Endodermal cell (in vitro differentiated cells): ENCODE results near the gene FAM78A. TPM values are rescaled to one million over a fixed set of nuclear protein-coding genes. Genes with fewer than 3 reads are reported as not detected.

ENCODE experiments used
- DNase-seq: peaks from one replicate; pipeline ENCODE4 v3.0.0-alpha.2; 2017
- H3K27ac ChIP-seq: 2 replicates; pipeline ENCODE4 v1.5.1; 2013; ENCODE audit warnings: mild to moderate bottlenecking, low read depth, low read length, moderate library complexity
- H3K27me3 ChIP-seq: 2 replicates; pipeline ENCODE4 v1.6.1; 2013; ENCODE audit warnings: mild to moderate bottlenecking, low read length, moderate library complexity; ENCODE audit not compliant: insufficient read depth, control insufficient read depth, poor library complexity, severe bottlenecking
- H3K36me3 ChIP-seq: 2 replicates; pipeline ENCODE4 v1.7.0; 2013; ENCODE audit warnings: mild to moderate bottlenecking, low read length, moderate library complexity; ENCODE audit not compliant: control insufficient read depth, insufficient read depth
- H3K4me1 ChIP-seq: one replicate; pipeline ENCODE4 v1.7.0; 2013; ENCODE audit warnings: low read length; ENCODE audit not compliant: control insufficient read depth, insufficient read depth
- H3K4me3 ChIP-seq: 2 replicates; pipeline ENCODE4 v1.5.1; 2013; ENCODE audit warnings: mild to moderate bottlenecking, low read length, moderate library complexity
- H3K9ac ChIP-seq: 2 replicates; pipeline ENCODE4 v1.6.1; 2013; ENCODE audit warnings: mild to moderate bottlenecking, low read length, moderate library complexity; ENCODE audit not compliant: poor library complexity, severe bottlenecking; ENCODE audit errors: extremely low read depth
- H3K9me3 ChIP-seq: 2 replicates; pipeline ENCODE4 v1.6.1; 2013; ENCODE audit warnings: mild to moderate bottlenecking, low read length, moderate library complexity; ENCODE audit not compliant: control insufficient read depth
- H3K27ac Mint-ChIP-seq: 2 replicates; pipeline ENCODE4 v1.8.0; 2020; ENCODE audit warnings: mixed read lengths
- H3K27me3 Mint-ChIP-seq: 2 replicates; pipeline ENCODE4 v1.8.0; 2021; ENCODE audit warnings: mild to moderate bottlenecking, mixed read lengths; ENCODE audit not compliant: insufficient read depth
- H3K36me3 Mint-ChIP-seq: 2 replicates; pipeline ENCODE4 v1.8.0; 2020; ENCODE audit warnings: low read depth, mixed read lengths
- H3K4me1 Mint-ChIP-seq: 2 replicates; pipeline ENCODE4 v1.8.0; 2020; ENCODE audit warnings: mixed read lengths
- H3K4me3 Mint-ChIP-seq: 2 replicates; pipeline ENCODE4 v1.8.0; 2020; ENCODE audit warnings: mild to moderate bottlenecking, moderate library complexity, mixed read lengths
- H3K9me3 Mint-ChIP-seq: 2 replicates; pipeline ENCODE4 v1.8.0; 2020; ENCODE audit warnings: mild to moderate bottlenecking, mixed read lengths
- CTCF ChIP-seq: fragments of 200-600 bp; sonication (generic); conservative IDR thresholded peaks from 2 replicates; pipeline ENCODE4 v1.5.0; 2021; ENCODE audit warnings: antibody characterized with exemption, mild to moderate bottlenecking
- WGBS, 2 experiments: methylation state at CpG; one replicate each; pipeline versions ENCODE4 v1.1.5 to v1.1.7; 2013; ENCODE audit warnings: missing lambda C conversion rate in 2 of 2, mixed read lengths in 1 of 2; ENCODE audit not compliant: insufficient coverage in 1 of 2, insufficient read length in 1 of 2; 5-methylcytosine and 5-hydroxymethylcytosine counted together
- total RNA-seq, 2 donors: library from RNA; stranded (reverse); fragmentation: NEBNext Ultra II Directional in 1 of 2; extraction: Animal tissue kit (Norgen Biotek cat#: 25700) in 1 of 2; gene quantifications; 2 replicates in 1 of 2; 3 replicates in 1 of 2; pipeline ENCODE4 v1.2.1, GENCODE V29; 2021

FAM78A gene
- total RNA-seq, 2 donors from 2014 or later: 5.5 to 5.6 TPM

GRCh38 chr9:131290767-131291370 is 14.6 kb upstream of the FAM78A start:
- no peak for DNase-seq
- Histone ChIP-seq H3K36me3 (no peaks in the 10 kb centered on the region), H3K9ac (no peak overlapping the region), H3K4me1 (no peaks in the 10 kb centered on the region), H3K4me3 (no peak overlapping the region), H3K27ac (no peak overlapping the region), H3K27me3 (no peaks in the 10 kb centered on the region), H3K9me3 (no peaks in the 10 kb centered on the region)
- no peak overlapping the region for H3K27ac Mint-ChIP-seq
- H3K4me1 Mint-ChIP-seq: peaks cover 4% of the 10 kb centered on the region
- peaks cover 2% of the 10 kb centered on the region for H3K36me3 Mint-ChIP-seq
- no peak overlapping the region for H3K4me3 Mint-ChIP-seq
- no peak for TF ChIP-seq CTCF
- H3K27me3 Mint-ChIP-seq: no peaks in the 10 kb centered on the region
- no peaks in the 10 kb centered on the region for H3K9me3 Mint-ChIP-seq
- 94 to 95% methylated on average over 6 to 17 of the region's 17 CpGs for WGBS, 2 experiments

DNA sequence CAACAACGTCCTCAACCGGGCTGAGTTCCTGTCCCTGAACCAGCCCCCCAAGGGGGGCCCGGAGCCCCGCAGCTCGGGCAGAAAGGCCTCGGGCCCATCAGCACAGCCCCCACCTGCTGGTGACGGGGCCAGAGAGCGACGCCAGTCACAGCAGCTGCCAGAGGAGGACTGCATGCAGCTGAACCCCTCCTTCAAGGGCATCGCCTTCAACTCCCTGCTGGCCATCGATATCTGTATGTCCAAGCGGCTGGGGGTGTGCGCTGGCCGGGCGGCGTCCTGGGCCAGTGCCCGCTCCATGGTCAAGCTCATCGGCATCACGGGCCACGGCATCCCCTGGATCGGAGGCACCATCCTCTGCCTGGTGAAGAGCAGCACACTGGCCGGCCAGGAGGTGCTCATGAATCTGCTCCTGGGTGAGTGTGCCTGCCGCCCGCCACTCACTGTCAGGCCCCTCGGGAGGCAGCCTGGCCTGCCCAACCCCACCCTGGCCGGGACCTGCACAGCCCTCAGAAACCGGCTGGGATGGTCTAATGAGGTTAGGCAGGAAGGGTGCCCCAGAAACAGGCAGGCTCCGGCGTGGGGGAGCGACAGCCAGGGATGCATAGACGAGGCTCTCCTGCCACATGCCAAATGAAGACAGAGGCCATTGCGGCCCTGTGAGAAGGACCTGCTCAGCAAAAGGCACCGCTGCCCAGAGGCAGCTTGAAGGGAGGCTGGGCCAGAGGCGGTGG is 13.9 kb upstream of the FAM78A start:
- no peak for DNase-seq
- H3K27ac ChIP-seq: peak overlapping the region; percentile 86
- H3K4me3 Mint-ChIP-seq: peak overlapping the region; percentile 32
- TF ChIP-seq CTCF: no peak
- H3K9me3 Mint-ChIP-seq: no peaks in the 10 kb centered on the region
- no peaks in the 10 kb centered on the region for H3K9me3 ChIP-seq
- 91 to 94% methylated on average over 23 to 34 of the region's 34 CpGs for WGBS, 2 experiments
- no peak overlapping the region for H3K4me3 ChIP-seq
- no peaks in the 10 kb centered on the region for H3K36me3 ChIP-seq
- H3K27me3 Mint-ChIP-seq: no peaks in the 10 kb centered on the region
- no peak overlapping the region for H3K9ac ChIP-seq
- H3K4me1 Mint-ChIP-seq: peaks cover 4% of the 10 kb centered on the region
- H3K27ac Mint-ChIP-seq: no peak overlapping the region
- H3K36me3 Mint-ChIP-seq: no peaks in the 10 kb centered on the region
- H3K27me3 ChIP-seq: no peaks in the 10 kb centered on the region
- no peaks in the 10 kb centered on the region for H3K4me1 ChIP-seq

- DNase-seq: peak; percentile 90
- peaks cover 3% of the 10 kb centered on the region for H3K27me3 Mint-ChIP-seq
- H3K4me1 Mint-ChIP-seq: peaks cover 4% of the 10 kb centered on the region
- H3K4me3 Mint-ChIP-seq: peak within 1 kb of the TSS; percentile 32
- no peaks in the 10 kb centered on the region for H3K9me3 ChIP-seq
- no peak for TF ChIP-seq CTCF
- H3K4me3 ChIP-seq: no peak within 1 kb of the TSS
- peak within 1 kb of the TSS; percentile 86 for H3K27ac ChIP-seq
- H3K4me1 ChIP-seq: no peaks in the 10 kb centered on the region
- no peaks in the 10 kb centered on the region for H3K9me3 Mint-ChIP-seq
- H3K27me3 ChIP-seq: no peaks in the 10 kb centered on the region
- no peaks in the 10 kb centered on the region for H3K36me3 Mint-ChIP-seq
- H3K9ac ChIP-seq: no peak within 1 kb of the TSS
- no peaks in the 10 kb centered on the region for H3K36me3 ChIP-seq
- H3K27ac Mint-ChIP-seq: no peak within 1 kb of the TSS
- 56 to 67% methylated on average over 22 to 28 of the region's 28 CpGs for WGBS, 2 experiments
These were observed 13.2 kb upstream of the FAM78A start, which contains the start of gene PLPP7 for GRCh38 chr9:131289301-131290035. Gene PLPP7, plus strand, starts transcription at chr9:131289723. Its CDS starts 275 bp downstream, at chr9:131289998.
